DOHH2 (cell line): ENCODE results near the gene FASLG.

Experiments used
- CTCF ChIP-seq: fragments of 200-600 bp; sonication (generic); IDR thresholded peaks from one replicate; pipeline ENCODE4 v1.5.1; 2014; ENCODE audit warnings: antibody characterized with exemption, mild to moderate bottlenecking, low read depth, low read length; ENCODE audit not compliant: poor library complexity, severe bottlenecking
- EZH2phosphoT487 ChIP-seq: fragments of 200-600 bp; sonication (generic); IDR thresholded peaks from 2 replicates; pipeline ENCODE4 v1.6.1; 2017; ENCODE audit warnings: borderline replicate concordance, mild to moderate bottlenecking, antibody characterized with exemption, low read length, moderate library complexity, mixed read lengths

- TF ChIP-seq CTCF (no peak), EZH2phosphoT487 (no peak)
These were observed 14.9 kb downstream of the FASLG start for GRCh38 chr1:172673761-172674160.
